ENCODE results near the gene CCDC87.
A peak's percentile ranks its signal among the peaks of the same experiment; 100 is the strongest.
"Not testable (repeated sequence)": the region's sequence is repeated elsewhere in the genome, so short reads cannot be mapped to it uniquely, and the experiment has no call there.

The CCDC87 gene

DNA sequence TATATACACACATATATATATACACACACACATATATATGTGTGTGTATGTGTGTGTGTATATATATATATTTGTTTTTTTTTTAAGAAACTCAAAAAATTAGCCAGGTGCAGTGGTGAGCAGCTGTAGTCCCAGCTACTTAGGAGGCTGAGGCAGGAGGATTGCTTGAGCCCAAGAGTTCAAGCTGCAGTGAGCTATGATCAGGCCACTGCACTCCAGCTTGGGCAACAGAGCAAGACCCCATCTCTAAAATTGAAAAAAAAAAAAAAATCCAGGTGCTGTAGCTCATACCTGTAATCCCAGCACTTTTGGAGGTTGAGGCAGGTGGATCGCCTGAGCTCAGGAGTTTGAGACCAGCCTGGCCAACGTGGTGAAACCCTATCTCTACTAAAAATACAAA lies 3.5 kb downstream of the CCDC87 start:
- not testable (repeated sequence) for H3K27me3 ChIP-seq (replicated peaks in 2 of 5; ENCODE audit: control insufficient read depth in 4 of 5, insufficient read depth in 5 of 5, low read length in 4 of 5); H3K36me3 ChIP-seq (ENCODE audit: control insufficient read depth in 4 of 4, insufficient read depth in 4 of 4, low read length in 3 of 4); H3K27ac ChIP-seq (ENCODE audit: insufficient read depth in 1 of 2, low read depth in 1 of 2, low read length in 2 of 2, poor library complexity in 1 of 2, severe bottlenecking in 2 of 2); H3K4me3 ChIP-seq (ENCODE audit: control insufficient read depth in 1 of 7, extremely low read depth in 1 of 7, insufficient read depth in 4 of 7, low read depth in 2 of 7, low read length in 6 of 7); DNase-seq; H3K9me3 ChIP-seq (ENCODE audit: control extremely low read depth in 1 of 5, control insufficient read depth in 4 of 5, insufficient read depth in 2 of 5, low read depth in 1 of 5, low read length in 4 of 5)
- peaks cover 4 to 20% (median 17%) of the 10 kb centered on the region in 4 experiments for H3K4me1 ChIP-seq (ENCODE audit: control extremely low read depth in 1 of 4, control insufficient read depth in 4 of 4, insufficient read depth in 4 of 4, low read length in 3 of 4)
- ChIA-PET CTCF (interaction anchor here (5.7 kb wide), 1 partner anchor 10 kb away, joined by 55 read pairs; no protein-coding TSS in a partner anchor), POLR2A (interaction anchor here (0.6 kb wide), 1 partner anchor 368 kb away, joined by 4 read pairs; no protein-coding TSS in a partner anchor)
- WGBS (ENCODE audit: insufficient coverage), result no CpG with 5 or more reads among the region's 2 CpGs

GRCh38 chr11:66586136-66586535 lies 6.7 kb downstream of the CCDC87 start:
- H3K4me1 ChIP-seq (ENCODE audit: control extremely low read depth in 1 of 4, control insufficient read depth in 4 of 4, insufficient read depth in 4 of 4, low read length in 3 of 4), result no peaks in the 10 kb centered on the region
- WGBS (ENCODE audit: insufficient coverage), result 51% methylated on average over 2 of the region's 2 CpGs
- H3K4me3 ChIP-seq (ENCODE audit: control insufficient read depth in 1 of 7, extremely low read depth in 1 of 7, insufficient read depth in 4 of 7, low read depth in 2 of 7, low read length in 6 of 7), result no peak overlapping the region
- H3K36me3 ChIP-seq (ENCODE audit: control insufficient read depth in 4 of 4, insufficient read depth in 4 of 4, low read length in 3 of 4), result no peaks in the 10 kb centered on the region
- no peaks in the 10 kb centered on the region for H3K27me3 ChIP-seq (replicated peaks in 2 of 5; ENCODE audit: control insufficient read depth in 4 of 5, insufficient read depth in 5 of 5, low read length in 4 of 5)
- H3K27ac ChIP-seq (ENCODE audit: insufficient read depth in 1 of 2, low read depth in 1 of 2, low read length in 2 of 2, poor library complexity in 1 of 2, severe bottlenecking in 2 of 2), result no peak overlapping the region
- ChIA-PET CTCF (interaction anchor here (1.6 kb wide), 1 partner anchor 9 kb away, joined by 5 read pairs; no protein-coding TSS in a partner anchor), POLR2A (no interaction called here)
- DNase-seq, result no peak
- H3K9me3 ChIP-seq (ENCODE audit: control extremely low read depth in 1 of 5, control insufficient read depth in 4 of 5, insufficient read depth in 2 of 5, low read depth in 1 of 5, low read length in 4 of 5), result peaks cover 0 to 6% (median 3%) of the 10 kb centered on the region in 5 experiments

DNA sequence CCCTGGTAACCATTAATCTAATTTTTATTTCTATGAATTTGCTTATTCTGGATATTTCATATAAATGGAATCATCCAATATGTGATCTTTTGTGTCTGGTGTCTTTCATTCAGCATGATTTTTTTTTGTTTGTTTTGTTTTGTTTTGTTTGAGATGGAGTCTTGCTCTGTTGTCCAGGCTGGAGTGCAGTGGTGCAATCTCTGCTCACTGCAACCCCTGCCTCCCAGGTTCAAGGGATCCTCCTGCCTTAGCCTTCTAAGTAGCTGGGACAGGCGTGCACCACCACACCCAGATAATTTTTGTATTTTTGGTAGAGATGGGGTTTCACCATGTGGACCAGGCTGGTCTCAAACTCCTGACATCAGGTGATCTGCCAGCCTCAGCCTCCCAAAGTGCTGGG lies 7.4 kb downstream of the CCDC87 start:
- H3K4me3 ChIP-seq (ENCODE audit: control insufficient read depth in 1 of 7, extremely low read depth in 1 of 7, insufficient read depth in 4 of 7, low read depth in 2 of 7, low read length in 6 of 7); H3K4me1 ChIP-seq (ENCODE audit: control extremely low read depth in 1 of 4, control insufficient read depth in 4 of 4, insufficient read depth in 4 of 4, low read length in 3 of 4); H3K27ac ChIP-seq (ENCODE audit: insufficient read depth in 1 of 2, low read depth in 1 of 2, low read length in 2 of 2, poor library complexity in 1 of 2, severe bottlenecking in 2 of 2); H3K9me3 ChIP-seq (ENCODE audit: control extremely low read depth in 1 of 5, control insufficient read depth in 4 of 5, insufficient read depth in 2 of 5, low read depth in 1 of 5, low read length in 4 of 5); DNase-seq; H3K27me3 ChIP-seq (replicated peaks in 2 of 5; ENCODE audit: control insufficient read depth in 4 of 5, insufficient read depth in 5 of 5, low read length in 4 of 5); H3K36me3 ChIP-seq (ENCODE audit: control insufficient read depth in 4 of 4, insufficient read depth in 4 of 4, low read length in 3 of 4); POLR2A ChIA-PET: not testable (repeated sequence)
- no CpG with 5 or more reads among the region's 1 CpG for WGBS (ENCODE audit: insufficient coverage)
- CTCF ChIA-PET, result interaction anchor here (1.6 kb wide), 1 partner anchor 10 kb away, joined by 5 read pairs; no protein-coding TSS in a partner anchor

GRCh38 chr11:66582565-66583147 lies 10.2 kb downstream of the CCDC87 start:
- CTCF ChIA-PET, result interaction anchor here (2.0 kb wide), 1 partner anchor 95 kb away, joined by 8 read pairs; the partner anchor contains the start of gene RBM4B
- H3K4me1 ChIP-seq (ENCODE audit: control extremely low read depth in 1 of 4, control insufficient read depth in 4 of 4, insufficient read depth in 4 of 4, low read length in 3 of 4); H3K4me3 ChIP-seq (ENCODE audit: control insufficient read depth in 1 of 7, extremely low read depth in 1 of 7, insufficient read depth in 4 of 7, low read depth in 2 of 7, low read length in 6 of 7); H3K36me3 ChIP-seq (ENCODE audit: control insufficient read depth in 4 of 4, insufficient read depth in 4 of 4, low read length in 3 of 4); H3K27ac ChIP-seq (ENCODE audit: insufficient read depth in 1 of 2, low read depth in 1 of 2, low read length in 2 of 2, poor library complexity in 1 of 2, severe bottlenecking in 2 of 2); DNase-seq; H3K27me3 ChIP-seq (replicated peaks in 2 of 5; ENCODE audit: control insufficient read depth in 4 of 5, insufficient read depth in 5 of 5, low read length in 4 of 5); H3K9me3 ChIP-seq (ENCODE audit: control extremely low read depth in 1 of 5, control insufficient read depth in 4 of 5, insufficient read depth in 2 of 5, low read depth in 1 of 5, low read length in 4 of 5); POLR2A ChIA-PET: not testable (repeated sequence)
- WGBS (ENCODE audit: insufficient coverage), result 100% methylated on average over 3 of the region's 3 CpGs

GRCh38 chr11:66581261-66581660 lies 11.6 kb downstream of the CCDC87 start:
- no peak for DNase-seq
- H3K4me3 ChIP-seq (ENCODE audit: control insufficient read depth in 1 of 7, extremely low read depth in 1 of 7, insufficient read depth in 4 of 7, low read depth in 2 of 7, low read length in 6 of 7), result no peak overlapping the region
- CTCF ChIA-PET, result interaction anchor here (0.8 to 6.3 kb wide), 10 partner anchors 8 to 535 kb away, joined by 3 to 55 read pairs (median 3); partner anchors contain the start of genes CCDC87, CCS, CTSF and RBM4
- WGBS (ENCODE audit: insufficient coverage), result 100% methylated on average over 1 of the region's 3 CpGs
- H3K27me3 ChIP-seq (replicated peaks in 2 of 5; ENCODE audit: control insufficient read depth in 4 of 5, insufficient read depth in 5 of 5, low read length in 4 of 5), result no peaks in the 10 kb centered on the region
- POLR2A ChIA-PET, result no interaction called here
- no peaks in the 10 kb centered on the region for H3K36me3 ChIP-seq (ENCODE audit: control insufficient read depth in 4 of 4, insufficient read depth in 4 of 4, low read length in 3 of 4)
- H3K9me3 ChIP-seq (ENCODE audit: control extremely low read depth in 1 of 5, control insufficient read depth in 4 of 5, insufficient read depth in 2 of 5, low read depth in 1 of 5, low read length in 4 of 5), result peaks cover 0 to 6% (median 3%) of the 10 kb centered on the region in 5 experiments
- H3K27ac ChIP-seq (ENCODE audit: insufficient read depth in 1 of 2, low read depth in 1 of 2, low read length in 2 of 2, poor library complexity in 1 of 2, severe bottlenecking in 2 of 2), result no peak overlapping the region
- peaks cover 0 to 3% (median 0%) of the 10 kb centered on the region in 4 experiments for H3K4me1 ChIP-seq (ENCODE audit: control extremely low read depth in 1 of 4, control insufficient read depth in 4 of 4, insufficient read depth in 4 of 4, low read length in 3 of 4)

DNA sequence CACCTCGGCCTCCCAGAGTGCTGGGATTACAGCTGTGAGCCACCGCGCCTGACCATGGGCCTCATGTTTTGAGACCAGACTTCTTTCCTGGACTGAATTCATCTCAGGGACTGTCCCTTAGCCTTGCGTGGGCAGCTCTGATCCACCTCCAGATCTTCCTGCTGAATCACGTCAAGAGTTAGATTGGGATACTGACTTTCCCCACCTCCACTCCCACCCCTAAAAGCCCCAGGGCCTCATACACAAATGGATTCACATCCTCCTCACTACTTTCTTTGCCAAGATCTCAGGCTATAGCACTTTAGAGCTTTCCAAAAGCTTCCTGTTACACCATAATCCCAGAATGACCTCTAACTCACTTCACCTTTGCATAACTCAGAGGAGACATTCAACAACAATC lies 12.1 kb downstream of the CCDC87 start:
- DNase-seq, result no peak
- Histone ChIP-seq H3K9me3 (ENCODE audit: control extremely low read depth in 1 of 5, control insufficient read depth in 4 of 5, insufficient read depth in 2 of 5, low read depth in 1 of 5, low read length in 4 of 5) (peaks cover 0 to 6% (median 3%) of the 10 kb centered on the region in 5 experiments), H3K4me3 (ENCODE audit: control insufficient read depth in 1 of 7, extremely low read depth in 1 of 7, insufficient read depth in 4 of 7, low read depth in 2 of 7, low read length in 6 of 7) (no peak overlapping the region), H3K27ac (ENCODE audit: insufficient read depth in 1 of 2, low read depth in 1 of 2, low read length in 2 of 2, poor library complexity in 1 of 2, severe bottlenecking in 2 of 2) (no peak overlapping the region), H3K4me1 (ENCODE audit: control extremely low read depth in 1 of 4, control insufficient read depth in 4 of 4, insufficient read depth in 4 of 4, low read length in 3 of 4) (peaks cover 0 to 3% (median 0%) of the 10 kb centered on the region in 4 experiments), H3K27me3 (replicated peaks in 2 of 5; ENCODE audit: control insufficient read depth in 4 of 5, insufficient read depth in 5 of 5, low read length in 4 of 5) (no peaks in the 10 kb centered on the region), H3K36me3 (ENCODE audit: control insufficient read depth in 4 of 4, insufficient read depth in 4 of 4, low read length in 3 of 4) (no peaks in the 10 kb centered on the region)
- CTCF ChIA-PET, result interaction anchor here (0.8 to 6.3 kb wide), 10 partner anchors 8 to 535 kb away, joined by 3 to 55 read pairs (median 4); partner anchors contain the start of genes CCDC87, CCS, CTSF and RBM4
- WGBS (ENCODE audit: insufficient coverage), result 96% methylated on average over 5 of the region's 5 CpGs
- POLR2A ChIA-PET, result no interaction called here

DNA sequence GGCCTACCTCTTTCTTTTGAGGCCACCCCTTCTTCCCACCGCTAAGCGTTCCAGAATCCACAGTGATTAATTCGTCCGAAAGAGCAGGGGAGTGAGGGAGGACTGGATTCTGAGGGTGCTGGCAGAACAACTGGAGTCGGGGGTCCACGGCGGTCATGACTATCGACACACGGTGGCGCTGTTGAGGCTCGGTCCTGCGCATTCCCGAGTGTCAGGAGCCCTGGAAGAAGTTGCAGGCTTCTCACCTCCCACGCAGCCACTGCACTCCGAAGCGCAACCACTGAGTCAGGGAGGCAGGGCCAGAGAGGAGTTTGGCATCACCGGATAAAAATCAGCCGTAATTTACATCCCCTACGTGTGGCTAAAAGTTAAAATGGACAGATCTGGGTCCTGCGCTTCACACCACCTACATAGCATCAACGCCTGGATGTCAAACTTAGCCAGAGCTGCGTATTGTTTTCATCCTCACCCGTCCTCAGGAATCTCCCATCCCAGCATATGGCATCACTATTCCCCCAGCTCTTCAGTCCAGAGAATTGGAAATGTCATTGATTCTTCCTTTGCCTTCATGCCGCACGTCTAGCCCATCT lies 13.8 kb downstream of the CCDC87 start:
- H3K27ac ChIP-seq (ENCODE audit: insufficient read depth in 1 of 2, low read depth in 1 of 2, low read length in 2 of 2, poor library complexity in 1 of 2, severe bottlenecking in 2 of 2), result no peak overlapping the region
- 20% methylated on average over 25 of the region's 25 CpGs for WGBS (ENCODE audit: insufficient coverage)
- ChIA-PET POLR2A (interaction anchor here (0.6 to 1.7 kb wide), 4 partner anchors 37 to 99 kb away, joined by 3 to 4 read pairs (median 3); partner anchors contain the start of gene RBM4), CTCF (interaction anchor here (0.6 to 6.3 kb wide), 24 partner anchors 10 to 103 kb away, joined by 3 to 55 read pairs (median 4); partner anchors contain the start of genes CCDC87, CCS, CTSF and RBM4)
- H3K9me3 ChIP-seq (ENCODE audit: control extremely low read depth in 1 of 5, control insufficient read depth in 4 of 5, insufficient read depth in 2 of 5, low read depth in 1 of 5, low read length in 4 of 5), result peaks cover 0 to 6% (median 3%) of the 10 kb centered on the region in 5 experiments
- H3K4me3 ChIP-seq (ENCODE audit: control insufficient read depth in 1 of 7, extremely low read depth in 1 of 7, insufficient read depth in 4 of 7, low read depth in 2 of 7, low read length in 6 of 7), result no peak overlapping the region
- DNase-seq, result peak; percentile 63 to 74 (median 66)
- no peaks in the 10 kb centered on the region for H3K27me3 ChIP-seq (replicated peaks in 2 of 5; ENCODE audit: control insufficient read depth in 4 of 5, insufficient read depth in 5 of 5, low read length in 4 of 5)
- H3K36me3 ChIP-seq (ENCODE audit: control insufficient read depth in 4 of 4, insufficient read depth in 4 of 4, low read length in 3 of 4), result no peaks in the 10 kb centered on the region
- H3K4me1 ChIP-seq (ENCODE audit: control extremely low read depth in 1 of 4, control insufficient read depth in 4 of 4, insufficient read depth in 4 of 4, low read length in 3 of 4), result peaks cover 0 to 3% (median 0%) of the 10 kb centered on the region in 4 experiments

All from common myeloid progenitor, CD34-positive (primary cell).